Measurements from ENCODE around the gene PPIL1.

PPIL1 gene

DNA sequence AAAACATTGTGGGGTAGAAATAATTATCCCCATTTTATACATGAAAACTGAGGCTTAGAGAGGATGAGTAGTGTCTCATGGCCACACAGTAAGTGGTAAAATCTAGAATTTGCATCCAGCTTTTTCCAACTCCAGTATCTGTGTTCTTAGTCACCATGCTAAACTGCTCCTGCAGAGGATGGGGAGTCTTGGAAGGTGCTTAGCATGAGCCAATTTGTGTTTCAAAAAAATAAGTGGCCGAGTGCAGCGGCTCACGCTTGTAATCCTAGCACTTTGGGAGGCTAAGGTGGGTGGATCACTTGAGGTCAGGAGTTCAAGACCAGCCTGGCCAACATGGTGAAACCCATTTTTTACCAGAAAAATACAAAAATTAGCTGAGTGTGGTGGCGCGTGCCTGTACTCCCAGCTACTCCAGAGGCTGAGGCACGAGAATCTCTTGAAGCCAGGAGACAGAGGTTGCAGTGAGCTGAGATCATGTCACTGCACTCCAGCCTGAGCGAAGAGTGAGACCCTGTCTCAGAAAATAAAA, 13.6 kb upstream of the PPIL1 start:
- no peak for DNase-seq

DNA sequence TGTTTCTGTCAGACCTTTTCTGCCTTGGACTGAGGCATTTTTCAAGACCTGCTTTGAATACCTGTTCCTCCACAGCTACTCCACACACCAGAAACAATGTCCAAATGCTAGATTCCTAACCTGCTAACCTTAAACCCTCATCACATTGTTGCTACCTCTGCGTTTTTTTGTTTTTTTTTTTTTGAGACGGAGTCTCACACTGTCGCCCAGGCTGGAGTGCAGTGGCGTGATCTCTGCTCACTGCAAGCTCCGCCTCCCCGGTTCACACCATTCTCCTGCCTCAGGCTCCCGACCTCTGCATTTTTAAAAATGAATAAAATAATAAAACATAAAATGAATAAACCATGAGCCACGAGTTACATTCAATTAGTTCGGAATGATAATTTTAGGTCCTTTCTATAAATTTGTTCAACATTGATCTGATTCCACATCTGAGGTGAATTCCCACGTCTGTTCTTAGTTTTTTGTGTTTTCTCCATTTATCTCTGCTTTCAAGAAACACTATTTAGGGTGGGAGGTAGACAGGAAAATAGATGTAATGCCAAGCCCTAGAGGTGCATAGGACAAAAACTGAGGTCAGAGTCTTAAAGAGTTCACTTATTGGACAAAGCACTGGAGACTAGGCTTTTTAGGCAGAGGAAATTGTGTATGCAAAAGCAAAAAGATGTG, 12.5 kb upstream of the PPIL1 start:
- DNase-seq: no peak

DNA sequence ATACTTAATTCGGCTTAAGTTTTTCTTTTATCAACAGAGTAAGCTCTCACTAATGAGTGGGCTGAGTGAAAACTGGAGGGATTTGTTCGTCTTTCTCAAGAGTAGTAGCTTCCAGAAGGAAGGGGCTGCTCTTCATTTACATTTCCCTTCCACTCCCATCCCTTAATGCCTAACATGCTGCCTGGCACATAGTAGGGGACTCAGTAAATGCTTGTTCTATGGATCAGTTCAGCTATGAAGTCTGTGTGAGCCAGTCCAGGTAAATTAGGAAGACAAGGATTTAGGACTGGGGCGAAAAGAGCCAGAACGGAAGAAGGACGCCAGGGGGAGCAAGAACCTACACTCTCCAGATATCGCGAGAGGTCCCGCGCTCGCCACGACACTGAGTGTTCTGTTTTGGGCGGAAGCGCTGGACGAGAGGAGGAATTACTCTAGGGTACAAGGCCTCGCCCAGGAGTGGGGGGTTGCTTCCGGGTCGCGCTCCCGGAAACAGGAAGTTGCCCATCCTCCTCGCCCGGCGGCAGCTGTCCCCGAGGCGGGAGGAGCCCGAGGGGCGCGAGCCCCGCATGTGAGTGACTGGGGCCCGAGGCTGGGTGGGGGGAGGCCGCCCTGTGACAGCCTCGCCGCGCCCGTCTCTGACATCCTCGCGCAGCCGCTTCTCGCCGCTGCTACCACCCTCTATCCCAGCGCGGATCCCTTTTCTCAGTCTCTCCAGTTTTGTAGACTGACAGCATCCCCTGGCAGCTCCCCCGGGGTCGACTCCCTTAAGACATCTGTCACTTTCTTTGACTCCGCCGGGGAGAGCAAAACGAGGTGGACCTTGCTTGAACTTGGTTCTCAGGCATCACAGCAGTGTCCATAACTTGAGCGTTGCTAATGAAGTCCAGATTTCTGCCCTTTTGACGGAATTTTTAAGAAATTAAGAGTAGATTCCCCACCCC, 11.1 kb upstream of the PPIL1 start, which contains the start of gene C6orf89:
TSS of gene C6orf89 (plus strand) at position 492 of the 941 bp plus-strand sequence. CDS start 13,493 bp downstream, outside the sequence.
- peak; percentile 93 for DNase-seq

DNA sequence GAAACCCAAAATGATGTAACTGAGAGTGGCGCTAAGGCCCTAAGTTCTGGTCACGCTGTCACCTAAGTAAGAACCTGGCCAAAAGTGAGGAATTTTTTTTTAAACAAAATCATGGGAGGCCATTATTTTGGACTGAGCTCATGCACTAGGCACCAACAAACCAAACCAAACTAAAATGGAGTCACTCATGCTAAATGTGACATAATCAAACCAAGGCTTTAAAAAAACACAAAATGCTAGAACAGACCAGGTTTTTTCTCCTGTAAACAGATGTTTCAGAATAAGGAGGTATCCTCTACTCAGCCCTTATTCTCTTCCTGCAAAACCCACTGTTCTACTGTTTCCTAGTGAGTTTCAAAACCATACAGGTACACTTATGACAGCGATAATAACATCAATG, 10.0 kb upstream of the PPIL1 start:
- no peak for DNase-seq

DNA sequence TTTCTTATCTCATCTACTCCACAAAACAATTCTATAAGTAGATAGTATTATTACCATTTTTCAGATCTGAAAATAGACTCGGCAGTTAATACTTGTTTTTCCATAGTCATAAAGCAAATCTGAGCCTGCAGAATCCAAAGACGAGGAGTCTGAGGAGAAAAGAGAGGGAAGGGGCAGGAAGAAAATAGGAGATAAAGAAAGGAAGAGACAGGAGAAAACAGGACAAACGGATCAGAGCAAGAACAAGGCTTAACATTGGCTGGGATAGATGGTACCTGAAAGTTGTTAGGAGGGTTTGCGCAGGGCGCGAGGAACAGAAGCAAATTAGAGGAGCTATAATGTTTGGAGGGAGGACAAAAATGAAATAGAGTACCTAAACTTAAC, 639 bp upstream of the PPIL1 start:
- DNase-seq: no peak

DNA sequence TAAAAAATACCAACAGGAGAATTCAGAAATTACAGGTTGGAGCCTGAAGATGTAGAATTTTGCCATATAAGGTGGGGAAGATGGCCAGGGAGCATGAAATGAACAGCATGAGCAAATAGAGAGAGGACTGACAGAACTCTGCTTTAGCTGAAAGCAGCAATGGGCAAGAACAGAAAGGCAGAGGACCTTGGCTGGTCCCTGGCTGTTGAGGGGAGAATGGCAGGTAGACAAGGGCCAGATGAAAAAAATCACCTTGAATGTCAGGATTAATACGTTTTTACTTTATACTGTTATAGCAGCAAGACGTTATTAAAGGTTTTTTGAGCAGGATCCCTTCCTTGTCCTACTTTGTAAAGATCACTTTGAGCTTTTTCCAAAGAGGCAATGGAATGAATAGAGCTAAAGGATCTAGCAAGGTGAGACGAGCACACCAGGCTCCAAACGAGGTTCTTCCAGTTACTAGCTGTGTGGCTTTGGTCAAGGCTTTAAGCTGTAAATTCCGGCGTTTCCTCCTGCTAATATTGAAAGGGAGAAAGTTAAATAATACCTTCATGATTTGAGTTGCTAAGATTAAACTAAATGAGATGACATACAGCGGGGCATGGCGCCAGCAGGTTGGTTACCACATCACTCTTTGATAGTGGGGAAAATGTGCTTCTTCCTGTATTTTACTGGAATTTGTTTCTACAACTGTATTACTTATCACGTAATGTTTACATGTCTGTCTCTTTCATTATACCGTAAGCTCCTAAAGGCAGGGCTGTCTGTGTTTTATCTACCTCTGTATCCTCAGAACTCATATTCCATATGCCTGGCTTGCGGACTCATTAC, 776 bp downstream of the PPIL1 start:
- DNase-seq: no peak

DNA sequence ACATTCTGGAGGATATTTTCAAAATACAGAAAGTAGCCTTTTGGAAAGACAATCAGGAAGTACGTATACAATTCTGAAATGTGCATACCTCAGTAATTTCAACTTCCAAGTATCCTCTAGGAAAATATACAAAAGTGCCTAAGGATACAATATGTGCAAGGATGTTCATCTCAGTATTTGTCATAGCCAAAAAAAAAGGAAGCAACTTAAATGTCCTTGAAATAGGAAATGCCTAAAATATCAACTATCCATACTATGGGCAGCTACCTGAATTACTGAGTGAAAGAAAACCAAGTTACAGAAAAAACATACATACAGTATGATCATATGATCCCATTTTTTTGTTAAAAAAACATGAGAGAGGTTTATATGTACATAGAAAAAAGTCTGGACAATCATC, 1.5 kb downstream of the PPIL1 start:
- no peak for DNase-seq

DNA sequence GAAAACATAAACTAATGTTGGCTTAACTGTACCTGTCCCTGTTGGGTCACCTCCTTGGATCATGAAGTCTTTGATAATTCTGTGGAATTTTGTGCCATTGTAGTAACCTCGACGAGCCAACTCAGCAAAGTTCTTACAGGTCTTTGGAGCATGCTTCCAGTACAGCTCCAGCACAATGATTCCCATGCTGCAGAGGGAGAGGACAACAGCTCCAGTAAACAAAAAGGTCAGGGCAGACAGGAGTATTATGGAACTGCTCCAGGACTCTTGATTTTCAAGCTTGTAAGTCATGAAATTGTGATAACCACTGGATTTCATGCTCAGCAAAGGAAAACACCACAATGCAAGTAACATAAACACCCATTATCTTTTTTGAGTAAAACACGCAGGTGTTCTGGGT, 2.9 kb downstream of the PPIL1 start:
- DNase-seq: no peak

DNA sequence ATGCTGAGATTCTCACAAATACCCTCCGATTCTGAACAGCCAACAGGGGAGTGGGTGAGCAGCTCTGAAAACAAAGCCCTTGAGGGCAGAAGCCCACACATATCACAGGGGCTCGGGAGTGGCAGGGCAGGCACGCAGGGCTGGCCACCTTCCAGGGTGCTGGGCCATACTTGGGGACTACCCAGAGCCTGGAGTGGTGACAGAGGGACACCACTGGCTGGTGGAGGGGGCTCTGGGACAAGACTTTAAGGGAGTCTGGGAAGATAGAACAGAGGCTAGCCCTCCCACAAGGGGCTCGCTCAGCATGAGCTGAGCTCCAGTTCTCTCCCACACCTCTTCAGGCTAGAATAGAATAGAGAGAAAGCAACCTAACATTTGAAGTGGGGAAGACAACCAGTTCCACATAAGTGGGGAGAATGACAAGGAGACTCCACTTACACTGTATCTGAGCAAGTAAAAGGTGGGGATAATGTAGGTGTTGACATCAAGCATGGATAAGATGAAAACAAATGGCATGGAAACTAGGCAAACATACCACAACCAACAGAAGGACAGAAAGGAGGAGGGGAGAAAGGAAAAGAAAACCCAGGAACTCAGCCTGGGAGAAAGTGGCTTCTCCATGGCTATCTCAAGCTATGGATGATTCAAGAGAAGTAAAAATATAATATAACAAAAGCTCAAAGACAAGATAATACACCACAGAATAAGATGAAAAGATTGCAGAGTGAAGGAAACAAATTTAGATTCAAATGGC, 7.0 kb downstream of the PPIL1 start:
- no peak for DNase-seq

DNA sequence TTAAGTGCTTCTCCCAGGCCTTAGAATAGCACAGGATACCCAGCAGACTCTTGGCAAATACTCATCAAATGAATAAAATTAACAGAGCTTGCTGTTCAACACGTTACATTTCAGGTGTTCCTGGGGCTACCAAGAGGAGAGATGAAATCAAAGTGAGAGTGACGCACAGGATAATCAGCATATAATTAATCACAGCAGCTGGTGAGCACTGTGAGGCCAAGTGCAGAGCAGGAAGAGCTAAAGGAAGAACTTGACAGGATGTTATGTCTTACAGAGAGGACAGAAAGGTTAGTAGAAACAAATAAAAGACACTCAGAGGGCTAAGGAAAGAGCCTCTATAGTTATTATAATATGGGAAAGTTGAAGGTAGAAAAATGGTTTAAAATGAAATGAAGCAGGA, 8.8 kb downstream of the PPIL1 start:
- DNase-seq: no peak

DNA sequence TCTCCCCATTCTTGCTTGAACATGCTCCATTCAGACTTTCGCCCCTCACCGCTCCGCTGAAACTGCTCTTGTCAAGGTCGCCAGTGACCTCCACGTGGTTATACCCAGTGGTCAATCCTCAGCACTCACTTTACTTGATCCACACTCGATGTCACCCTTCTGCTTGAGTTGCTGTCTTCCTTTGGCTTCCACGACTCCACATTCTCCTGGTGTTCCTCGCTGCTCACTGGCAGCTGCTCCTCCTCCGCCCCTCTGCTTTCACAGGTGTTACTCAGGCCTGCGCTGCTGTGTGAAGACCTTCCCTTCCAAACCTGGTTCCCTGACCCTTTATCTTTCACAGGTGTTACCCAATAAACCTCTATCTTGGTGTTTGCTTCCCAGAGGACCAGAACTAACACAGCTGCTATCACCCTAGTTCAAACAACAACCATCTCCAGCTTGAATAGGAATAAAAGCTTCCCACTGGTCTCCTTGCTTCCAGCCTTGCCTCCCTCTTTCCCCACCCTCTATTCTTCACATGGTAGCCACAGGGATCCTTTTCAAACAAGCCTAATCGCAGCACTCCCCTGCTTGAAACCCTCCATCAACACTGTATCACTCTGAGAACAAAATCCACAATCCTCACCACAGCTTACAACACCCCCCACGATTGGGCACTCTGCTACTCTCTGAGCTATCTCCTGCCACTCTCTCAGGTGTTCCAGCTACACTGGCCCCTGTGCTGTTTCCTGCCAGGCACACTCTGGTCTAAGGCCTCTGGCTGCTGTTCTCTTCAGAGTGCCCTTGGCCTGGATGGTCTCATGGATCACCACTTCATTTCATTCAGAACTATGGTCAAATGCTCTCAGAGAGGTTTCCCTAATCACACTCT, 10.7 kb downstream of the PPIL1 start:
- no peak for DNase-seq

DNA sequence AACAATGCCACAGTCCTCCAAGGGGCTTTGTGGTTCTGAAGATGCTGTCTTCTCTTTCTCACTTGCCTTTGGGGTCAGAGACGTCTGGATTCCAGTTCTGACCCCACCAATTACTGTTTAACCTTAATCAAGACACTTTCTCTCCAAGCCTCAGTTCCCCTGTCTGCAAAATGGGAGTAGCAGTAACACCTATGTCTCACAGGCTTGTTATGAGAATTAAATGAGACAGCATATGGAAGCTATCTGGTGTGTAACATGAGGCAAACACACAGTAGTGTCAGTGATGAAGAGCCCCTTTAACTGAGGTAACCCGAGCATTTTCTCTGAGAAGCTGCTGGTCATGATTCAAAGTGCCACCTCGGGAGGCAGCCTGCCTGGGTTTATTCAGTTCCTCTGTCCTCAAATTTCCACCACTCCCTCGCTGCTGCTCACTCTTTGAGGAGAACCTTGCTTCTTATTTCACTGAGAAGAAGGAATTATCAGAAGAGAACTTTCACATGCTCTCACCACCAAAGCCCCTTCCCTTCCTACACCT, 11.7 kb downstream of the PPIL1 start:
- DNase-seq: no peak

DNA sequence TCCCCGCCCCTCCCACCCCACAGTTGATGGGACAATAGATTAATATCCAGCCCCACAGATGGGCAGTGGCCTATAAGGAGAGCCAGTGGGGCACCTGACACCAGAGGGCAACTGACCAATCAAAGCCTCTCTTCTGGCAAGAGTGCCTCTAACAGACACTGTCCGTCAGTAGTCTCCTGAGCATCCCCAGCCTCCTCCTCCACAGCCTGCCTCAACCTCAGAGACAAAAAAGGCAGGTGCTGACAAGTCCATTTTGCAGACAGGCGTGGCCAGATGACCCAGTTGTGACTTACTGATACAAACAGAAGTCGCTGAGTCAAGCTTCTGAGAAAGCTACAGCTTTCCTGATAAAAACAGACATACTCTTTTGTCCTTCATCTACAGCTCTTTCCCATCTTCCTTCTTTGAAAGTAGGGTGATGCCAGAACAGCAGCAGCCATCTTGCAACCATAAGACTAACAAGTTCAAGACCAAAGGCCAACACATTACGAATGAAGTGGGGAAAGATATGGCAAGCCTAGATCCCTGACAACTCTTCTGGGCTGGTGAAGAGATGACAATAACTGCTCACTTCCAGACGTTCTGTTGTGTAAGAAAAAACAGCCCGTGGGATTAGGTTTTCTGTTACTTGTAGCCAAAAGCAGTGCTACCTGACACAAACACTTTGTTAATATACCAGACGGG, 12.3 kb downstream of the PPIL1 start:
- DNase-seq: no peak

DNA sequence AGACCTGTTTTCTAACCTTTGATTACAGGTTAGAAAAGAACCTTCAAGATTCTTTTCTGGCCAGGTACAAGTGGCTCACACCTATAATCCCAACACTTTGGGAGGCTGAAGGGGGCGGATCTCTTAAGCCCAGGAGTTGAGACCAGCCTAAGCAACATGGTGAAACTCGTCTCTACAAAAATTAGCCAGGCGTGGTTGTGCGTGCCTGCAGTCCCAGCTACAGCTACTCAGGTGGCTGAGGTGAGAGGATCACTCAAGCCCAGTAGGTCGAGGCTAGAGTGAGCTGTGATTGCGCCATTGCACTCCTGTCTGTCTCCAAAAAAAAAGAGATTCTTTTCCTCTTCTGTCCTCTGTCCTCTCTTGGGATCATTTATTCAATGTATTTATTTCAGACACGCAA, 14.5 kb downstream of the PPIL1 start:
- no peak for DNase-seq

DNA sequence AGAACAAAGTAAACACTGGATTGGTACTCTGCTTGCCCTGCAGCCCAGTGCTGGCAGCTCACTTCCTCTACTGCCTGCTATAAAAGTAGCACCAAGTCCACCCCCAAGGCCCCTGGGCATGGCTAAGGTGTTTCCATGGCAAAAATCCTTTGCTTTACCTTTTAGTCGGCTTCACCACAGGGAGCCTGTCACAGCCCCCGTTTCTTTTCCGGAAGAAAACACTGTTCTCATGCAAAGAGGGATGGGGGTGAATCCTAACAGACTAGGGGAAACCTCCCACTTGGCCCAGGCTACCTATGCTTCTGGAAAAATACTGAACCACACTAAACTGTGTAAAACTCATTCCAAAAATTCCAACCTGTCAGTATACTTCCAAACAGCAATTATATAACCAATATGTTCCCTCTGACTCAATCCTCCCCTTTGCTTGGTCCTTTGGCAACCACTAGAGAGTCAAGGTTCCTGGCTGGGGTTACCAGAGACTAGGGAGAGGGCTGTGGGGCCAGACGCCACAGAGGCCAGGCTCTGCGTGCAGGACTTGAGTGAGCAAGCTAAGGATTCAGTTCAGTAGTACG, 16.1 kb downstream of the PPIL1 start:
- no peak for DNase-seq

DNA sequence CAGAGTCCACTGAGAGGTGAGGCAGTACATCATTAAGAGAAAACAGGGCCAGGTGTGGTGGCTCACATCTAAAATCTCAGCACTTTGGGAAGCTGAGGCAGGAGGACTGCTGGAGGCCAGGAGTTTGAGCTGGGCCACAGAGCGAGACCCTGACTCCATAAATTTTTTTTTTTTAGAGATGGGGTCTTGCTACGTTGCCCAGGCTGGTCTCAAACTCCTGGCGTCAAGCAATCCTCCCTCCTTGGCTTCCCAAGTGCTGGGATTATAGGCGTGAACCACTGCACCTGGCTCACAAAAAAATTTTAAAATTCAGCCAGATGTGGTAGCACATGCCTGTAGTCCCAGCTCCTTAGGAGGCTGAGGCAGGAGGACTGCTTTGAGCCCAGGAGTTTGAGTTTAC, 17.3 kb downstream of the PPIL1 start:
- no peak for DNase-seq

DNA sequence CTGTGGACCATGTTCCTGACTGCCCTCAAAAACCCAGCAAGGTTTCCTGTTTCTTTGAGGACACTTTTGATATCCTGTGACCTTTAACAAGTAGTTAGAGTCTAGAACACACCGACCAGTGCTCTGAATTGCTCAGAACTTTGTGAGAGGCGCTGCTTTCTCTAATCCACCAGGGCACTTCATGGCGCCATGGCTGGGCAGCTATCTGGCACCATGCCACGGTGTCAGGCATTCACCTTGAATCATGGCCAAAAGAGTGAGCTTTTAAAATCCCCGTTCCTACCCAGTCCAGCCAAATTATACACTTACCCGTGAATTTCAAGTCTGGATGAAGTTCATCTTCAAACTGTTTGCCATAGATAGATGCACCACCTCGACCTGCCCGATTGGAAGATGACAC, 18.3 kb downstream of the PPIL1 start:
- no peak for DNase-seq

DNA sequence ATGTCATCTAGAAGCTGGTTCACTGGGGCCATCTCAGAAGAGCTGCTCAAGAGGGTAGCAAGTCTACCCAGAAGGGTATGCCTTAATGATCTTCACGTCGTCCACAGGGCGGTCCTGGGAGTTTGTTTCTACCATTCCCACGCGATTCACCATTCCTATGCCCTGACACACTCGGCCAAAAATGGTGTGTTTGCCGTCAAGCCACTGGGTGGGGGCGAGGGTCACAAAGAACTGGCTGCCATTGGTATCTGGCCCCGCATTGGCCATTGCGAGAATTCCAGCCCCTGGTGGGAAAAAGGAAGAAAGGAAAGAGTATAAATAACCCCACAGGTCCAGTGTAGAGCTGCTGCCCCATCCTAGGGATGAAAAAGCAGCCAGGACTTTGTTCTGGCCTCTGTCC, 18.9 kb downstream of the PPIL1 start:
- DNase-seq: no peak

DNA sequence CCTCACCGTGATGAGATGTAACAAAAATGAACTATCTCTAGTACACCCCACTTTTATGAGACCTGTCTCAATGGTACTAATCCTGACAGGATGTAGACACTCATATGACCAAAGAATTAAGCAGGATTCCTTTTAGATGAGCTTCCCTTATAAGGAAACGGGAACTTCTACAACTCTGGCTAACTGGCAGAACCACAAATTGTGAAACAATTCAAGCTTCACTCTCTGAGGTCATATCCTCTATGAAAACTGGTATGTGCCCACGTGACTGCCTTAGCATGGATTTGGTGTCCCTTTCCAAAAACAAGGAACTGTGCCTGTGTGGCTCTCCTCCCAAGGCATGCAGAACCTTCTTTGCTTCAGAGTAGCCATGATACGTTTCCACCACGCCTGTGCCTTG, 21.3 kb downstream of the PPIL1 start:
- DNase-seq: peak; percentile 27
